Measurements from ENCODE around the gene CHRNA1. TPM values are rescaled to one million over a fixed set of nuclear protein-coding genes. Genes with fewer than 3 reads are reported as not detected.

Gene CHRNA1
- total RNA-seq, 4 donors from 2014 or later, result not detected

DNA sequence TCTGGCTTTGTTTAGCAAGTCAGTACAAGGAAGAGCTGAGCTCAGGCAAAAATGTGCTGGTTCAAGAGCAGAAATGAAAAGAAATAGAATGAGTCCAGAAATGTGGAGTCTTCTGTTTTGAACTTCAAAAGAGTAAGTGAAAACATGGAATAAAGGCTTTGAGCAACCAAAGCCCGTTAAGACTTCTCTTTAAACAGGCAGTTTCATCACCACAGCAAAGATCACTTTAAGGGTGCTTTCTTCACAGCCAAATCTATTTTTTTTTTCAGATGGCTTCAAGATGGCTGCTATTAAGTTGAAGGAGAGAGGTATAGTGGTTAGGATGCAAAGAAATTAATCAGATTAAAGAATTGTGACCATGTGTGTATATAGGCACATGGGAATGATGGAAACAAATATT is 2.0 kb upstream of the CHRNA1 start:
- Histone ChIP-seq H3K9me3 (no peaks in the 10 kb centered on the region), H3K4me3 (no peak overlapping the region), H3K27me3 (no peaks in the 10 kb centered on the region), H3K4me1 (no peaks in the 10 kb centered on the region), H3K36me3 (no peaks in the 10 kb centered on the region), H3K27ac (no peak overlapping the region)
- 39% methylated on average over 1 of the region's 1 CpG for WGBS
- DNase-seq (ENCODE audit: low spot score in 2 of 2), result no peak
- no peak for TF ChIP-seq EP300 (IDR thresholded peaks at IDR 0.05)
- TF ChIP-seq, protein P1, sequence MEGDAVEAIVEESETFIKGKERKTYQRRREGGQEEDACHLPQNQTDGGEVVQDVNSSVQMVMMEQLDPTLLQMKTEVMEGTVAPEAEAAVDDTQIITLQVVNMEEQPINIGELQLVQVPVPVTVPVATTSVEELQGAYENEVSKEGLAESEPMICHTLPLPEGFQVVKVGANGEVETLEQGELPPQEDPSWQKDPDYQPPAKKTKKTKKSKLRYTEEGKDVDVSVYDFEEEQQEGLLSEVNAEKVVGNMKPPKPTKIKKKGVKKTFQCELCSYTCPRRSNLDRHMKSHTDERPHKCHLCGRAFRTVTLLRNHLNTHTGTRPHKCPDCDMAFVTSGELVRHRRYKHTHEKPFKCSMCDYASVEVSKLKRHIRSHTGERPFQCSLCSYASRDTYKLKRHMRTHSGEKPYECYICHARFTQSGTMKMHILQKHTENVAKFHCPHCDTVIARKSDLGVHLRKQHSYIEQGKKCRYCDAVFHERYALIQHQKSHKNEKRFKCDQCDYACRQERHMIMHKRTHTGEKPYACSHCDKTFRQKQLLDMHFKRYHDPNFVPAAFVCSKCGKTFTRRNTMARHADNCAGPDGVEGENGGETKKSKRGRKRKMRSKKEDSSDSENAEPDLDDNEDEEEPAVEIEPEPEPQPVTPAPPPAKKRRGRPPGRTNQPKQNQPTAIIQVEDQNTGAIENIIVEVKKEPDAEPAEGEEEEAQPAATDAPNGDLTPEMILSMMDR (IDR thresholded peaks at IDR 0.05), result no peak
- TF ChIP-seq POLR2AphosphoS5 (IDR thresholded peaks at IDR 0.05), result no peak
- no peak for TF ChIP-seq POLR2A (IDR thresholded peaks at IDR 0.05)

DNA sequence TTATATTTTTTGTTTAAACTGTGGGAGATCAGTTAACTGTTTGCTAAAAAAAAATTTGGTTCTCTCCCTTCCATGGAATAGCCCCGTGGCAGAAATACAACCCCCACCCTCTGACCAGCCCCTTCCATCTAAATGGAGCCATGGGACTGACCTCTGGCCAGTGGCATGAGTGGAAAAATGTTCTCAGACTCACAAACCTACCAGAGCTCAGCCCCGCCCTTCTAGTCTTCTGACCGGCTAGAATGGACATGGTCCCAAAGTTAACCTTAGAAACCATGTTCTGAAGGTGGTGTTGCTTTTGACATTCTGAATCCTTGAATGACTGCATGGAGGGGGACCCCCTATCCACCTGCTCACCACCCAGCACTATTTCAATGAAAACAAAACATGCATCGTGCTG is 1.3 kb upstream of the CHRNA1 start:
- Histone ChIP-seq H3K4me3 (no peak overlapping the region), H3K9me3 (no peaks in the 10 kb centered on the region), H3K36me3 (no peaks in the 10 kb centered on the region), H3K27ac (no peak overlapping the region), H3K4me1 (no peaks in the 10 kb centered on the region), H3K27me3 (no peaks in the 10 kb centered on the region)
- TF ChIP-seq EP300 (IDR thresholded peaks at IDR 0.05) (no peak), POLR2A (IDR thresholded peaks at IDR 0.05) (no peak), POLR2AphosphoS5 (IDR thresholded peaks at IDR 0.05) (no peak)
- TF ChIP-seq, protein P1 (IDR thresholded peaks at IDR 0.05), result no peak
- no peak for DNase-seq (ENCODE audit: low spot score in 2 of 2)
- WGBS, result 72% methylated on average over 4 of the region's 4 CpGs

DNA sequence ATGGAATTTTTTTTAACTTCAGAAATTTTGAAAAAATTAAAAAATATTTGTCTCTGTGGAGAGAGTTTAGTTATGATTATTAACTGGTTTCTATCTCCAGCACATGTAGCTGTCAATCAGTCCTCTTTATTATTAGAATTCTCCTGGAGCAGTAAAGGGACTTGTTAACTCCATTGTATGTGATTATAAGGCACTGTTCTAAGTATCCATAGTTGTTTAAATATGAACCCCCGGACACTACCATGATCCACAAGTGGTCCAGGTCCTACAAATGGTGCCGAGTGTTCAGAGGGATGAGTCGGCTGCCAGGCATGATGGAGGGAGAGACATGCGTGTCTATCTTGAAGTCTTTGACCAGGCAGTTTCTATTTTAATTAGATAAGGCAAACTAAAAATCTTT is 492 bp downstream of the CHRNA1 start:
- WGBS, result 79% methylated on average over 4 of the region's 4 CpGs
- Histone ChIP-seq H3K4me1 (no peaks in the 10 kb centered on the region), H3K9me3 (no peaks in the 10 kb centered on the region), H3K27me3 (no peaks in the 10 kb centered on the region), H3K27ac (no peak overlapping the region), H3K36me3 (no peaks in the 10 kb centered on the region), H3K4me3 (no peak overlapping the region)
- DNase-seq (ENCODE audit: low spot score in 2 of 2), result no peak
- no peak for TF ChIP-seq POLR2A (IDR thresholded peaks at IDR 0.05)
- TF ChIP-seq EP300 (IDR thresholded peaks at IDR 0.05), result no peak
- TF ChIP-seq POLR2AphosphoS5 (IDR thresholded peaks at IDR 0.05), result no peak
- TF ChIP-seq, protein P1 (IDR thresholded peaks at IDR 0.05), result no peak

DNA sequence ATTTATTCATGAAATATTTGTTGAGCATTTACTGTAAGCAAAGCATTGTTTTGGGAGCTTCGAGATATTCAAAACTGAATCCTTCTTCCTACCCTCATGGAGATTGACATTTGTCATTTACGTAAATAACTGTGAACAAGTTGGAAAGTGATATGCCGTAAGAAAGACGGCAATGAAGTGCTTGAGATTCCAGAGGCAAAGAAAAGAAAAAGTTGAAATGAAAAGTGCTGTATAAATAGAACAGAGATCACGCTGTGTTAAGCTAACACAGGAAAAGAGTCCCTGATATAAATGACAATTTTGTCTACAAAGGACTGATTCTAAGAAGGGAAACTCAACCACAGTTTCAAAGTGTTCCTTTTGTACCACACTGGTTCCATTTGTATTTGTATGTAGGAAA is 1.8 kb downstream of the CHRNA1 start:
- WGBS, result 84% methylated on average over 5 of the region's 5 CpGs
- DNase-seq (ENCODE audit: low spot score in 2 of 2), result no peak
- TF ChIP-seq POLR2AphosphoS5 (IDR thresholded peaks at IDR 0.05) (no peak), POLR2A (IDR thresholded peaks at IDR 0.05) (no peak), EP300 (IDR thresholded peaks at IDR 0.05) (no peak)
- TF ChIP-seq, protein P1 (IDR thresholded peaks at IDR 0.05), result no peak
- Histone ChIP-seq H3K27ac (no peak overlapping the region), H3K27me3 (no peaks in the 10 kb centered on the region), H3K4me1 (no peaks in the 10 kb centered on the region), H3K9me3 (no peaks in the 10 kb centered on the region), H3K36me3 (no peaks in the 10 kb centered on the region), H3K4me3 (no peak overlapping the region)

DNA sequence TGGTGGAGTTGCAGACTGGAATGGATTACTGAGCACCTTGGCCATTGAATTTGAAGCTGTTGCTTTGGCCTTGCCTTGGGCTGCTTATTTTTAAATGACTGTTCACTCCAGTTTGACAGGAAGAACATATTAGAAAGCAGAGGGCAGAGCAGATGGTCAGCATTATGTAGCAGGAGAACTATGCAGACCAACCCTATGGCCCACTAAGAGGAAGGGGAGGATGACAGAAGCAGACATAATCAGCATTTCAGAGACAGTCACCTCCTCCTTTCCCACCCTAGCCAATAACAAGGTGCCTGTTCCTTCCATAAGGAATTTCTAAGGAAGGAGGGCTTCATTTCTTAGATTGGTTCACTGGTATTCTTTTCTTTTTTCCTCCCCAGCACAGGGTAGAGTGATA is 2.4 kb downstream of the CHRNA1 start:
- Histone ChIP-seq H3K9me3 (no peaks in the 10 kb centered on the region), H3K4me1 (no peaks in the 10 kb centered on the region), H3K27me3 (no peaks in the 10 kb centered on the region), H3K4me3 (no peak overlapping the region), H3K36me3 (no peaks in the 10 kb centered on the region), H3K27ac (no peak overlapping the region)
- no peak for DNase-seq (ENCODE audit: low spot score in 2 of 2)
- TF ChIP-seq, protein P1 (IDR thresholded peaks at IDR 0.05), result no peak
